ENCODE results near the gene PCSK7. TPM values are rescaled to one million over a fixed set of nuclear protein-coding genes. Genes with fewer than 3 reads are reported as not detected.

Gene PCSK7
- total RNA-seq, 1 experiment from 2014 or later, result 30.0 TPM

GRCh38 chr11:117248341-117248740 is 16.5 kb upstream of the PCSK7 start:
- peaks cover 30 to 31% of the 10 kb centered on the region in 2 experiments for H3K36me3 ChIP-seq (ENCODE audit: control insufficient read depth in 1 of 2, insufficient read depth in 2 of 2, low read length in 2 of 2)
- ChIA-PET POLR2A (no interaction called here), RAD21 (ENCODE audit: low non-redundant PET in 1 of 2, low total read pairs in 2 of 2, uncharacterized antibody in 2 of 2, unreplicated experiment in 2 of 2) (no interaction called here), CTCF (no interaction called here)
- H3K27ac ChIP-seq (ENCODE audit: low read depth, low read length), result no peak overlapping the region
- H3K4me1 ChIP-seq (ENCODE audit: control insufficient read depth in 1 of 2, insufficient read depth in 2 of 2, low read length in 2 of 2), result no peaks in the 10 kb centered on the region
- no peak overlapping the region for H2AFZ ChIP-seq (ENCODE audit: low read depth, low read length, poor library complexity, severe bottlenecking)
- DNase-seq (ENCODE audit: low read depth, low spot score), result no peak
- no peak overlapping the region for H3K4me2 ChIP-seq (ENCODE audit: low read length)
- ATAC-seq, result no peak
- no peaks in the 10 kb centered on the region for H3K79me2 ChIP-seq (ENCODE audit: insufficient read depth, low read length)
- H3K27me3 ChIP-seq (ENCODE audit: insufficient read depth, low read length), result no peaks in the 10 kb centered on the region
- BruUV-seq (replicated peaks), result no TSS peak
- intact Hi-C loops (cut with micrococcal nuclease), result no loop called here
- H3K9me3 ChIP-seq (ENCODE audit: control insufficient read depth in 1 of 2, insufficient read depth in 1 of 2, low read depth in 1 of 2, low read length in 2 of 2), result no peaks in the 10 kb centered on the region
- H3K9ac ChIP-seq (ENCODE audit: low read length), result no peak overlapping the region
- TF ChIP-seq, protein P1, sequence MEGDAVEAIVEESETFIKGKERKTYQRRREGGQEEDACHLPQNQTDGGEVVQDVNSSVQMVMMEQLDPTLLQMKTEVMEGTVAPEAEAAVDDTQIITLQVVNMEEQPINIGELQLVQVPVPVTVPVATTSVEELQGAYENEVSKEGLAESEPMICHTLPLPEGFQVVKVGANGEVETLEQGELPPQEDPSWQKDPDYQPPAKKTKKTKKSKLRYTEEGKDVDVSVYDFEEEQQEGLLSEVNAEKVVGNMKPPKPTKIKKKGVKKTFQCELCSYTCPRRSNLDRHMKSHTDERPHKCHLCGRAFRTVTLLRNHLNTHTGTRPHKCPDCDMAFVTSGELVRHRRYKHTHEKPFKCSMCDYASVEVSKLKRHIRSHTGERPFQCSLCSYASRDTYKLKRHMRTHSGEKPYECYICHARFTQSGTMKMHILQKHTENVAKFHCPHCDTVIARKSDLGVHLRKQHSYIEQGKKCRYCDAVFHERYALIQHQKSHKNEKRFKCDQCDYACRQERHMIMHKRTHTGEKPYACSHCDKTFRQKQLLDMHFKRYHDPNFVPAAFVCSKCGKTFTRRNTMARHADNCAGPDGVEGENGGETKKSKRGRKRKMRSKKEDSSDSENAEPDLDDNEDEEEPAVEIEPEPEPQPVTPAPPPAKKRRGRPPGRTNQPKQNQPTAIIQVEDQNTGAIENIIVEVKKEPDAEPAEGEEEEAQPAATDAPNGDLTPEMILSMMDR (IDR thresholded peaks at IDR 0.05 in 2 of 3, conservative IDR thresholded peaks at IDR 0.05 in 1 of 3; ENCODE audit: borderline replicate concordance in 1 of 3, insufficient read depth in 1 of 3, low read depth in 2 of 3, low read length in 2 of 3), result no peak
- TF ChIP-seq POLR2A (IDR thresholded peaks at IDR 0.05; ENCODE audit: borderline replicate concordance, extremely low read depth, insufficient read depth, insufficient read length), result no peak
- no peak for TF ChIP-seq EZH2phosphoT487 (IDR thresholded peaks at IDR 0.05; ENCODE audit: borderline replicate concordance)
- H3K9me2 ChIP-seq (ENCODE audit: insufficient read depth), result no peaks in the 10 kb centered on the region
- no peak overlapping the region for H3K4me3 ChIP-seq (replicated peaks in 1 of 2; ENCODE audit: low read depth in 1 of 2, low read length in 2 of 2)
- H4K20me1 ChIP-seq (ENCODE audit: insufficient read depth), result 0 out of 2 replicates have a peak, but pooled peaks cover 6% of the 10 kb centered on the region

- no peaks in the 10 kb centered on the region for H3K9me3 ChIP-seq (ENCODE audit: control insufficient read depth in 1 of 2, insufficient read depth in 1 of 2, low read depth in 1 of 2, low read length in 2 of 2)
- H3K4me3 ChIP-seq (replicated peaks in 1 of 2; ENCODE audit: low read depth in 1 of 2, low read length in 2 of 2), result no peak overlapping the region
- no peak overlapping the region for H3K27ac ChIP-seq (ENCODE audit: low read depth, low read length)
- no peaks in the 10 kb centered on the region for H4K20me1 ChIP-seq (ENCODE audit: insufficient read depth)
- CTCF ChIA-PET, result no interaction called here
- intact Hi-C loops (cut with micrococcal nuclease), result no loop called here
- no peaks in the 10 kb centered on the region for H3K27me3 ChIP-seq (ENCODE audit: insufficient read depth, low read length)
- H3K4me1 ChIP-seq (ENCODE audit: control insufficient read depth in 1 of 2, insufficient read depth in 2 of 2, low read length in 2 of 2), result peaks cover 0 to 8% of the 10 kb centered on the region in 2 experiments; a peak in 1 of 4 replicates
- H3K9me2 ChIP-seq (ENCODE audit: insufficient read depth), result no peaks in the 10 kb centered on the region
- H3K36me3 ChIP-seq (ENCODE audit: control insufficient read depth in 1 of 2, insufficient read depth in 2 of 2, low read length in 2 of 2), result peaks cover 8 to 13% of the 10 kb centered on the region in 2 experiments; a peak in 2 of 4 replicates
- no peak overlapping the region for H3K4me2 ChIP-seq (ENCODE audit: low read length)
- TF ChIP-seq ZNF274 (IDR thresholded peaks at IDR 0.05; ENCODE audit: low read depth, low read length) (no peak), FOSL1 (IDR thresholded peaks at IDR 0.05; ENCODE audit: low read depth) (no peak), SRF (IDR thresholded peaks at IDR 0.05; ENCODE audit: low read depth) (no peak), RAD21 (IDR thresholded peaks at IDR 0.05; ENCODE audit: low read depth) (peak; percentile 15; the same call in 1 of the 2 replicates)
- TF ChIP-seq, protein P1 (IDR thresholded peaks at IDR 0.05 in 2 of 3, conservative IDR thresholded peaks at IDR 0.05 in 1 of 3; ENCODE audit: borderline replicate concordance in 1 of 3, insufficient read depth in 1 of 3, low read depth in 2 of 3, low read length in 2 of 3), result peak in 2 of 3 experiments; percentile 22 to 25; a peak in 1 of 6 replicates
- POLR2A ChIA-PET, result no interaction called here
- H3K79me2 ChIP-seq (ENCODE audit: insufficient read depth, low read length), result no peaks in the 10 kb centered on the region
- RAD21 ChIA-PET (ENCODE audit: low non-redundant PET in 1 of 2, low total read pairs in 2 of 2, uncharacterized antibody in 2 of 2, unreplicated experiment in 2 of 2), result no interaction called here
- TSS peak; percentile 6 for BruUV-seq (replicated peaks)
- no peak for DNase-seq (ENCODE audit: low read depth, low spot score)
- peak; percentile 84 for ATAC-seq
- no peak overlapping the region for H3K9ac ChIP-seq (ENCODE audit: low read length)
- no peak overlapping the region for H2AFZ ChIP-seq (ENCODE audit: low read depth, low read length, poor library complexity, severe bottlenecking)
Measured at GRCh38 chr11:117239295-117239694, 7.4 kb upstream of the PCSK7 start.
